Progenitor cell of endocrine pancreas (in vitro differentiated cells): ENCODE results near the gene MTIF2. TPM values are rescaled to one million over a fixed set of nuclear protein-coding genes. Genes with fewer than 3 reads are reported as not detected.

ENCODE experiments used
- DNase-seq: peaks from one replicate; pipeline ENCODE4 v3.0.0; 2021; ENCODE audit warnings: low spot score; ENCODE audit not compliant: unreplicated experiment
- H3K27ac Mint-ChIP-seq: 2 replicates; pipeline ENCODE4 v1.8.0; 2021; ENCODE audit warnings: mild to moderate bottlenecking, moderate library complexity, mixed read lengths
- H3K27me3 Mint-ChIP-seq: 2 replicates; pipeline ENCODE4 v1.8.0; 2021; ENCODE audit warnings: mixed read lengths
- H3K36me3 Mint-ChIP-seq: 2 replicates; pipeline ENCODE4 v1.8.0; 2022; ENCODE audit warnings: mixed read lengths; ENCODE audit not compliant: insufficient read depth
- H3K4me1 Mint-ChIP-seq: 2 replicates; pipeline ENCODE4 v1.8.0; 2021; ENCODE audit warnings: low read depth, mixed read lengths
- H3K4me3 Mint-ChIP-seq: 2 replicates; pipeline ENCODE4 v1.8.0; 2021; ENCODE audit warnings: low read depth, mild to moderate bottlenecking, moderate library complexity, mixed read lengths
- H3K9me3 Mint-ChIP-seq: 2 replicates; pipeline ENCODE4 v1.8.0; 2021; ENCODE audit warnings: low read depth, mixed read lengths
- CTCF ChIP-seq: fragments of 200-600 bp; sonication (generic); IDR thresholded peaks from one replicate; pipeline ENCODE4 v1.5.0; 2021; ENCODE audit warnings: antibody characterized with exemption, mild to moderate bottlenecking; ENCODE audit not compliant: unreplicated experiment
- long read RNA-seq: library from polyadenylated mRNA; unstranded; transcript quantifications from one replicate; pipeline ENCODE4 v2.0.0, GENCODE V29; 2020
- total RNA-seq: library from RNA; stranded (reverse); gene quantifications from 2 replicates; pipeline ENCODE4 v1.2.1, GENCODE V29; 2021

Gene MTIF2, protein sequence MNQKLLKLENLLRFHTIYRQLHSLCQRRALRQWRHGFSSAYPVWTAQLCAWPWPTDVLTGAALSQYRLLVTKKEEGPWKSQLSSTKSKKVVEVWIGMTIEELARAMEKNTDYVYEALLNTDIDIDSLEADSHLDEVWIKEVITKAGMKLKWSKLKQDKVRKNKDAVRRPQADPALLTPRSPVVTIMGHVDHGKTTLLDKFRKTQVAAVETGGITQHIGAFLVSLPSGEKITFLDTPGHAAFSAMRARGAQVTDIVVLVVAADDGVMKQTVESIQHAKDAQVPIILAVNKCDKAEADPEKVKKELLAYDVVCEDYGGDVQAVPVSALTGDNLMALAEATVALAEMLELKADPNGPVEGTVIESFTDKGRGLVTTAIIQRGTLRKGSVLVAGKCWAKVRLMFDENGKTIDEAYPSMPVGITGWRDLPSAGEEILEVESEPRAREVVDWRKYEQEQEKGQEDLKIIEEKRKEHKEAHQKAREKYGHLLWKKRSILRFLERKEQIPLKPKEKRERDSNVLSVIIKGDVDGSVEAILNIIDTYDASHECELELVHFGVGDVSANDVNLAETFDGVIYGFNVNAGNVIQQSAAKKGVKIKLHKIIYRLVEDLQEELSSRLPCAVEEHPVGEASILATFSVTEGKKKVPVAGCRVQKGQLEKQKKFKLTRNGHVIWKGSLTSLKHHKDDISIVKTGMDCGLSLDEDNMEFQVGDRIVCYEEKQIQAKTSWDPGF
- total RNA-seq = 22.7 and 24.5 TPM in 2 replicates
- long read RNA-seq, transcript MTIF2-201 (16 exons, 2,528 nt) = major isoform, 17 of 110 reads
- long read RNA-seq, partial matches to known transcripts = 60 of 110 reads
- long read RNA-seq, other reads (novel, unspliced or antisense) = 32 of 110 reads

GRCh38 chr2:55268907-55269644 is at the start of gene MTIF2:
Gene MTIF2 (minus strand): TSS chr2:55269231. CDS start chr2:55263858, 5,373 bp downstream.
- TF ChIP-seq CTCF = peak; percentile 18
- DNase-seq = peak; percentile 88
- Mint-ChIP-seq H3K27me3 (no peaks in the 10 kb centered on the region), H3K27ac (peak within 1 kb of the TSS; percentile 97), H3K4me1 (peaks cover 12% of the 10 kb centered on the region), H3K4me3 (peak within 1 kb of the TSS; percentile 96), H3K36me3 (peaks cover 3% of the 10 kb centered on the region), H3K9me3 (no peaks in the 10 kb centered on the region)

- Mint-ChIP-seq H3K9me3 (no peaks in the 10 kb centered on the region), H3K27ac (peak overlapping the region; percentile 47), H3K27me3 (no peaks in the 10 kb centered on the region), H3K4me1 (peaks cover 3% of the 10 kb centered on the region), H3K36me3 (peaks cover 22% of the 10 kb centered on the region), H3K4me3 (no peak overlapping the region)
- no peak for TF ChIP-seq CTCF
- no peak for DNase-seq
Observed at GRCh38 chr2:55314985-55315384, 46.0 kb upstream of the MTIF2 start.

DNA sequence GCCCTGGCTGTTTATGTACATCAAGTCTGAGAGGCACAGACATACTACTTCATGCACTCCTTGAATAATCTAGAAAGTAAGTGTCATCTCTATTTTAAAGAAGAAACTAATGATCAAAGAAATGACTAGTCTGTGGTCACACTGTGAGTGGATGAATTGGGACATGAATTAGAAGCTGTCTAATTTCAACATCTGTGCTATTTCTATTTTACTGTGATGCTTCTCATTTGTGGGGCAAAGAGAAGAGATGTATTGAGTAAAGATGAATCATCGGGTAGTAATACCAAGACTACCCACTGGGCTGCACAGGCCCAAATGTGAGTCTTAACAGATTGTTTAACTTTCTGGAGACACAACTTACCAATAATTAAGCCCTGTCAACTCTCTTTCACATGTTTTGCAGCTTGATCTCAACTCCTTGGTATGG is 42.4 kb upstream of the MTIF2 start:
- no peak for DNase-seq
- H3K27ac Mint-ChIP-seq = no peak overlapping the region
- TF ChIP-seq CTCF = peak; percentile 22
- no peaks in the 10 kb centered on the region for H3K9me3 Mint-ChIP-seq
- no peak overlapping the region for H3K4me3 Mint-ChIP-seq
- H3K4me1 Mint-ChIP-seq = peaks cover 3% of the 10 kb centered on the region
- no peaks in the 10 kb centered on the region for H3K27me3 Mint-ChIP-seq
- H3K36me3 Mint-ChIP-seq = peaks cover 25% of the 10 kb centered on the region

GRCh38 chr2:55309446-55309845 is 40.4 kb upstream of the MTIF2 start:
- Mint-ChIP-seq H3K27me3 (no peaks in the 10 kb centered on the region), H3K4me3 (no peak overlapping the region), H3K36me3 (peaks cover 19% of the 10 kb centered on the region), H3K27ac (no peak overlapping the region), H3K9me3 (no peaks in the 10 kb centered on the region), H3K4me1 (no peaks in the 10 kb centered on the region)
- no peak for TF ChIP-seq CTCF
- DNase-seq = no peak

- TF ChIP-seq CTCF = no peak
- Mint-ChIP-seq H3K27me3 (no peaks in the 10 kb centered on the region), H3K36me3 (peaks cover 4% of the 10 kb centered on the region), H3K4me3 (no peak overlapping the region), H3K4me1 (no peaks in the 10 kb centered on the region), H3K27ac (no peak overlapping the region), H3K9me3 (no peaks in the 10 kb centered on the region)
- no peak for DNase-seq
Observed at GRCh38 chr2:55302241-55302640, 33.2 kb upstream of the MTIF2 start.
